HG02938 (cell line): Measurements from ENCODE around the gene TCEANC2.
"Not testable (repeated sequence)": the region's sequence is repeated elsewhere in the genome, so short reads cannot be mapped to it uniquely, and the experiment has no call there.

Experiments used
- ATAC-seq: cut with Tn5 transposase; IDR thresholded peaks from one replicate; pipeline ENCODE4 v1.9.1; 2021; ENCODE audit warnings: mild to moderate bottlenecking, moderate library complexity; ENCODE audit not compliant: unreplicated experiment

Gene TCEANC2

GRCh38 chr1:54081306-54082270 lies 28.2 kb downstream of the TCEANC2 start:
- no peak for ATAC-seq

GRCh38 chr1:54084794-54085193 lies 31.4 kb downstream of the TCEANC2 start:
- ATAC-seq = no peak

GRCh38 chr1:54086754-54087153 lies 33.3 kb downstream of the TCEANC2 start:
- no peak for ATAC-seq

GRCh38 chr1:54088385-54088784 lies 35.0 kb downstream of the TCEANC2 start:
- ATAC-seq = no peak

- no peak for ATAC-seq
Observed at GRCh38 chr1:54091666-54092065, 38.3 kb downstream of the TCEANC2 start.

- no peak for ATAC-seq
Observed at GRCh38 chr1:54094001-54094729, 40.8 kb downstream of the TCEANC2 start.

- ATAC-seq = not testable (repeated sequence)
Observed at GRCh38 chr1:54094730-54095105, 41.3 kb downstream of the TCEANC2 start.

- no peak for ATAC-seq
Observed at GRCh38 chr1:54095546-54096226, 42.3 kb downstream of the TCEANC2 start.

- ATAC-seq = no peak
Observed at GRCh38 chr1:54096227-54096876, 42.9 kb downstream of the TCEANC2 start.

GRCh38 chr1:54096877-54097240 lies 43.5 kb downstream of the TCEANC2 start:
- ATAC-seq = no peak

- ATAC-seq = no peak
Observed at GRCh38 chr1:54099061-54099610, 45.7 kb downstream of the TCEANC2 start.

- no peak for ATAC-seq
Observed at GRCh38 chr1:54100500-54100899, 47.1 kb downstream of the TCEANC2 start.

GRCh38 chr1:54103414-54103813 lies 50.0 kb downstream of the TCEANC2 start:
- ATAC-seq = no peak

GRCh38 chr1:54104613-54105012 lies 51.2 kb downstream of the TCEANC2 start:
- not testable (repeated sequence) for ATAC-seq

GRCh38 chr1:54105080-54105479 lies 51.7 kb downstream of the TCEANC2 start:
- ATAC-seq = no peak

- no peak for ATAC-seq
Observed at GRCh38 chr1:54105736-54106269, 52.4 kb downstream of the TCEANC2 start.

GRCh38 chr1:54107131-54107530 lies 53.7 kb downstream of the TCEANC2 start:
- ATAC-seq = no peak

- ATAC-seq = no peak
Observed at GRCh38 chr1:54108156-54108555, 54.7 kb downstream of the TCEANC2 start.

GRCh38 chr1:54109129-54110090 lies 56.0 kb downstream of the TCEANC2 start:
- ATAC-seq = no peak
